Effector memory CD4-positive, alpha-beta T cell (primary cell): ENCODE measurements around the gene CHMP3.
"Not testable (repeated sequence)": the region's sequence is repeated elsewhere in the genome, so short reads cannot be mapped to it uniquely, and the experiment has no call there.

Experiments used
- DNase-seq, 3 donors: peaks; one replicate each; pipeline ENCODE4 v3.0.0-alpha.2; 2020
- H3K27ac ChIP-seq: 2 replicates; pipeline ENCODE4 v1.7.0; 2013; ENCODE audit warnings: mild to moderate bottlenecking, low read length, moderate library complexity; ENCODE audit not compliant: insufficient read depth, poor library complexity, severe bottlenecking
- H3K27me3 ChIP-seq: replicated peaks from 2 replicates; pipeline ENCODE4 v1.7.0; 2013; ENCODE audit warnings: mild to moderate bottlenecking, low read length; ENCODE audit not compliant: insufficient read depth, control insufficient read depth, poor library complexity, severe bottlenecking
- H3K36me3 ChIP-seq: 2 replicates; pipeline ENCODE4 v1.7.0; 2013; ENCODE audit warnings: mild to moderate bottlenecking, low read length, moderate library complexity; ENCODE audit not compliant: control insufficient read depth, insufficient read depth
- H3K4me1 ChIP-seq: 2 replicates; pipeline ENCODE4 v1.7.0; 2013; ENCODE audit warnings: low read length, mild to moderate bottlenecking; ENCODE audit not compliant: control insufficient read depth, insufficient read depth, poor library complexity, severe bottlenecking
- H3K4me3 ChIP-seq: 2 replicates; pipeline ENCODE4 v1.7.0; 2013; ENCODE audit warnings: low read length, low read depth, mild to moderate bottlenecking; ENCODE audit not compliant: insufficient read depth, poor library complexity, severe bottlenecking
- H3K9me3 ChIP-seq: 2 replicates; pipeline ENCODE4 v1.7.0; 2013; ENCODE audit warnings: mild to moderate bottlenecking, low read length, moderate library complexity; ENCODE audit not compliant: control insufficient read depth
- total RNA-seq, 3 donors: gene quantifications; one replicate each; lab custom pipeline; 2026; lab: John Stamatoyannopoulos, UW

Gene CHMP3
- total RNA-seq = 36.7 to 42.0 (median 38.3) reads per million in 3 donors

- H3K27me3 ChIP-seq = no peaks in the 10 kb centered on the region
- H3K9me3 ChIP-seq = no peaks in the 10 kb centered on the region
- peaks cover 5% of the 10 kb centered on the region for H3K4me1 ChIP-seq
- no peaks in the 10 kb centered on the region for H3K36me3 ChIP-seq
- peak within 1 kb of the TSS; percentile 98 for H3K27ac ChIP-seq
- H3K4me3 ChIP-seq = peak within 1 kb of the TSS; percentile 87
- peak; percentile 96 to 97 (median 97) for DNase-seq
These were observed at the start of gene CHMP3 for GRCh38 chr2:86562922-86563649. Gene CHMP3, minus strand, starts transcription at chr2:86563443. Its CDS starts 95 bp downstream, at chr2:86563348.

- Histone ChIP-seq H3K27me3 (no peaks in the 10 kb centered on the region), H3K4me1 (no peaks in the 10 kb centered on the region), H3K27ac (no peak overlapping the region), H3K4me3 (no peak overlapping the region), H3K36me3 (peaks cover 29% of the 10 kb centered on the region), H3K9me3 (no peaks in the 10 kb centered on the region)
- DNase-seq = no peak
These were observed 47.6 kb upstream of the CHMP3 start for GRCh38 chr2:86610871-86611270.

GRCh38 chr2:86608832-86609410, 45.7 kb upstream of the CHMP3 start:
- Histone ChIP-seq H3K27ac (no peak overlapping the region), H3K27me3 (no peaks in the 10 kb centered on the region), H3K4me3 (no peak overlapping the region), H3K36me3 (peaks cover 31% of the 10 kb centered on the region), H3K9me3 (no peaks in the 10 kb centered on the region), H3K4me1 (no peaks in the 10 kb centered on the region)
- no peak for DNase-seq

- H3K27me3 ChIP-seq = no peaks in the 10 kb centered on the region
- DNase-seq = no peak
- peaks cover 17% of the 10 kb centered on the region for H3K36me3 ChIP-seq
- H3K4me3 ChIP-seq = no peak overlapping the region
- no peaks in the 10 kb centered on the region for H3K4me1 ChIP-seq
- H3K9me3 ChIP-seq = no peaks in the 10 kb centered on the region
- H3K27ac ChIP-seq = no peak overlapping the region
These were observed 40.7 kb upstream of the CHMP3 start for GRCh38 chr2:86603905-86604304.

- DNase-seq = no peak
- H3K4me3 ChIP-seq = no peak overlapping the region
- peaks cover 4% of the 10 kb centered on the region for H3K36me3 ChIP-seq
- no peaks in the 10 kb centered on the region for H3K4me1 ChIP-seq
- H3K27ac ChIP-seq = no peak overlapping the region
- H3K9me3 ChIP-seq = no peaks in the 10 kb centered on the region
- no peaks in the 10 kb centered on the region for H3K27me3 ChIP-seq
These were observed 35.7 kb upstream of the CHMP3 start for GRCh38 chr2:86598966-86599365.

GRCh38 chr2:86596118-86596517, 32.9 kb upstream of the CHMP3 start:
- H3K36me3 ChIP-seq = no peaks in the 10 kb centered on the region
- no peak for DNase-seq
- H3K4me1 ChIP-seq = no peaks in the 10 kb centered on the region
- H3K27me3 ChIP-seq = no peaks in the 10 kb centered on the region
- H3K27ac ChIP-seq = no peak overlapping the region
- H3K4me3 ChIP-seq = no peak overlapping the region
- no peaks in the 10 kb centered on the region for H3K9me3 ChIP-seq

GRCh38 chr2:86593266-86593665, 30.0 kb upstream of the CHMP3 start:
- Histone ChIP-seq H3K4me1 (no peaks in the 10 kb centered on the region), H3K4me3 (no peak overlapping the region), H3K27me3 (no peaks in the 10 kb centered on the region), H3K27ac (no peak overlapping the region), H3K9me3 (no peaks in the 10 kb centered on the region), H3K36me3 (no peaks in the 10 kb centered on the region)
- no peak for DNase-seq

- H3K4me1 ChIP-seq = no peaks in the 10 kb centered on the region
- no peak for DNase-seq
- no peak overlapping the region for H3K4me3 ChIP-seq
- no peak overlapping the region for H3K27ac ChIP-seq
- no peaks in the 10 kb centered on the region for H3K36me3 ChIP-seq
- H3K27me3 ChIP-seq = no peaks in the 10 kb centered on the region
- no peaks in the 10 kb centered on the region for H3K9me3 ChIP-seq
These were observed 29.4 kb upstream of the CHMP3 start for GRCh38 chr2:86592547-86593230.

- not testable (repeated sequence) for H3K36me3 ChIP-seq, H3K4me3 ChIP-seq, DNase-seq, H3K4me1 ChIP-seq, H3K9me3 ChIP-seq, H3K27me3 ChIP-seq, H3K27ac ChIP-seq
These were observed 26.5 kb upstream of the CHMP3 start for GRCh38 chr2:86589701-86590100.
